ENCODE measurements around the gene LRRC7.

GRCh38 chr1:69551476-69552324 lies 16.0 kb upstream of the LRRC7 start:
- TF ChIP-seq CTCF (IDR thresholded peaks at IDR 0.05; ENCODE audit: low read length) (no peak), EZH2 (optimal IDR thresholded peaks at IDR 0.05; ENCODE audit: low read depth, low read length) (no peak)
